ENCODE results near the gene COL18A1.

COL18A1 gene

DNA sequence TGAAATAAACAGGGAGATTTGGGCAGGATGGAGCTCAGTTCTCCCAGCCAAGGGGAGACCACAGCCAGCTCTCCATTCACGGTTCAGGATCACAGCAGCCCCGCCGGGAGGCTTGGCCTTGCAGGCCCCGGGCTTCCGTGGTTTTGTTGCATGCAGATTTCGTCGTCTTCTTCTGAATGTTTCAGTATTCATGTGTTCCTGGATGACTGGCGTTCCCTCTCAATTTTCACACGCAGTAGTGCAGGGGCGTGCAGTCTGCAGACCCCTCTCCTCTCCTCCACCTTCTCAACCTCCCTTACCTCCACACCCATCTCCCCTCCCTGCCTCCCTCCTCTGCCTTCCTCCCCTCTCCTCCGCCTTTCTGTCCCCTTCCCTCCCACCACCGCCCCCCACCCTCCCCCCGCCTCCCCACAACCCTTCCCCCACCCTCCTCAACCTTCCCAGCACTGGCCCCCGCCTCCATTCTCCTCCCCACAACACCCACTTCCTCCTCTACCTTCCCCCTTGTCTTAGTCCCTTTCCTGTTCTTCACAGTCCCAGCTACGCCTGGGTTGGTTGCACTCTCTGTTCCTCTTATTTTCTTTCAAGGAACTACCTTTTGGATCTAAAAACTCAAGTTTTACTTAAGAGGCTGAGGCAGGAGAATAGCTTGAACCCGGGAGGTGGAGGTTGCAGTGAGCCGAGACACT, 145.7 kb downstream of the COL18A1 start:
- DNase-seq (ENCODE audit: extremely low spot score): peak; percentile 73
- ChIA-PET CTCF (interaction anchor here (1.2 to 2.0 kb wide), 2 partner anchors 45 to 47 kb away, joined by 4 to 9 read pairs; no protein-coding TSS in a partner anchor), POLR2A (no interaction called here)
- TF ChIP-seq, protein P1, sequence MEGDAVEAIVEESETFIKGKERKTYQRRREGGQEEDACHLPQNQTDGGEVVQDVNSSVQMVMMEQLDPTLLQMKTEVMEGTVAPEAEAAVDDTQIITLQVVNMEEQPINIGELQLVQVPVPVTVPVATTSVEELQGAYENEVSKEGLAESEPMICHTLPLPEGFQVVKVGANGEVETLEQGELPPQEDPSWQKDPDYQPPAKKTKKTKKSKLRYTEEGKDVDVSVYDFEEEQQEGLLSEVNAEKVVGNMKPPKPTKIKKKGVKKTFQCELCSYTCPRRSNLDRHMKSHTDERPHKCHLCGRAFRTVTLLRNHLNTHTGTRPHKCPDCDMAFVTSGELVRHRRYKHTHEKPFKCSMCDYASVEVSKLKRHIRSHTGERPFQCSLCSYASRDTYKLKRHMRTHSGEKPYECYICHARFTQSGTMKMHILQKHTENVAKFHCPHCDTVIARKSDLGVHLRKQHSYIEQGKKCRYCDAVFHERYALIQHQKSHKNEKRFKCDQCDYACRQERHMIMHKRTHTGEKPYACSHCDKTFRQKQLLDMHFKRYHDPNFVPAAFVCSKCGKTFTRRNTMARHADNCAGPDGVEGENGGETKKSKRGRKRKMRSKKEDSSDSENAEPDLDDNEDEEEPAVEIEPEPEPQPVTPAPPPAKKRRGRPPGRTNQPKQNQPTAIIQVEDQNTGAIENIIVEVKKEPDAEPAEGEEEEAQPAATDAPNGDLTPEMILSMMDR (IDR thresholded peaks at IDR 0.05; ENCODE audit: control extremely low read depth, extremely low read depth, low read depth, missing control alignments): no peak

DNA sequence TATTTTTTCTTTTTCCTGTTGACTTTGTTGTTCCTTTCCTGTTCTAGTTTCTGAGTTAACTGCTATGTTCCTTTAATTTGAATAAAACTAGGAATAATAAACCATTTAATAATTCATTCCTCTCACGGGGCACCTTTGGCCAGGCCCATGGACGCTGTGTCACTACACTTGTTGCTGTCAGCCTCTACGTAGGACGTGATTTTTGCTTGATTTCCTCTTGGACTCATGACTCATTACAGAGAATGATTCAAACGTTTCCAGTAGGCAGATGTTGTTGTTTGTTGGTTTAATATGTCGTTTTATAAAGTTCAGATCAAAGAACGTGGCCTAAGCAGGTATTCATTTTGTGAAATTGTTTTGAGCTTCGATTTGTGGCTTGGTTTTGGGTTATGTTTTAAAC, 146.4 kb downstream of the COL18A1 start:
- POLR2A ChIA-PET: no interaction called here
- TF ChIP-seq, protein P1 (IDR thresholded peaks at IDR 0.05; ENCODE audit: control extremely low read depth, extremely low read depth, low read depth, missing control alignments): no peak
- DNase-seq (ENCODE audit: extremely low spot score): no peak
- CTCF ChIA-PET: interaction anchor here (1.2 to 2.0 kb wide), 2 partner anchors 44 to 46 kb away, joined by 4 to 9 read pairs; no protein-coding TSS in a partner anchor

DNA sequence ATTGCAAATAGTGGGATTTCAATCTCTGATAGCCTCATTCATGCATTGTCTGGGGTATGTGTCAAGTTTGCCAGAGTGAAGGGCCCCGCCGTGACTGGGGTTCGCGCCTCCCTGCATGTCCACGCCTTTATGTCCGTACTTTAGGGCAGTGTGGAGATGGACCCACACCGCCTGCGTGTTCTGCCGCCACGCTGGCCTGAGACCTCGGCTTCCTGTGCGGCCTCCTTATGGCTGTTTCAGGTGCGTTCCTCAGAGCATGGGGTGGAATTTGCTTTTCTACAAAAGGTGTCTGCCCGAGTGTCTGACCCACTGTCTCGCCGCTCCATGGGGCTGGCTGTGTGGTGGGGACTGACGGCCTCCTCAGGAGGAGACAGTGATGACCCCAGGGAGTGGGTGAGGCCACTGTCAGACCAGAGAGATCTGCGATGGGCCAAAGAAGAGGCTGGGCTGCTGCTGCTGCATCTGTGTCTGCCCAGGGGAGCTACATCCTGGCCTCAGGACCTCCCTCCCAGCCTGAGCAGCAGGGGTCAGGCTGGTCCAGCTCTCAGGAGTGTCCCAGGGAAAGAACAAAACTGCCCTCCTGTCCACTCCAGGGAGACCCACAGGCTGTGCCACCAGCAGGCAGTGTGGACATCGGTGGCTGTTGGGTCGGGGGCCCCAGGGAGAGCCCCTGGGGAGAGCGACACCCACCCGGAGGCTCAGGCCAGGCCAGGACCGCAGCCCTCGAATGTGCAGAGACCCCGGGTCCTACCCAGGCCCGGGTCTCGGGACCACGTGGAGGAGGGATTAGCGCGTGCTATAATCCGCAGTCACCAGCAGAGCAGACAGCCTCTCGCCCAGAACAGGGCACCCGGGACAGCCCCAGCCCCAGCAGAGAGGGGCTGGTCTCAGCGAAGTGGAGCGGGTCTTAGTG, 147.1 kb downstream of the COL18A1 start:
- no peak for DNase-seq (ENCODE audit: extremely low spot score)
- POLR2A ChIA-PET: interaction anchor here (0.6 kb wide), 1 partner anchor 283 kb away, joined by 3 read pairs; no protein-coding TSS in a partner anchor
- TF ChIP-seq, protein P1 (IDR thresholded peaks at IDR 0.05; ENCODE audit: control extremely low read depth, extremely low read depth, low read depth, missing control alignments): no peak
- CTCF ChIA-PET: interaction anchor here (1.2 to 2.0 kb wide), 2 partner anchors 44 to 45 kb away, joined by 4 to 9 read pairs; no protein-coding TSS in a partner anchor

DNA sequence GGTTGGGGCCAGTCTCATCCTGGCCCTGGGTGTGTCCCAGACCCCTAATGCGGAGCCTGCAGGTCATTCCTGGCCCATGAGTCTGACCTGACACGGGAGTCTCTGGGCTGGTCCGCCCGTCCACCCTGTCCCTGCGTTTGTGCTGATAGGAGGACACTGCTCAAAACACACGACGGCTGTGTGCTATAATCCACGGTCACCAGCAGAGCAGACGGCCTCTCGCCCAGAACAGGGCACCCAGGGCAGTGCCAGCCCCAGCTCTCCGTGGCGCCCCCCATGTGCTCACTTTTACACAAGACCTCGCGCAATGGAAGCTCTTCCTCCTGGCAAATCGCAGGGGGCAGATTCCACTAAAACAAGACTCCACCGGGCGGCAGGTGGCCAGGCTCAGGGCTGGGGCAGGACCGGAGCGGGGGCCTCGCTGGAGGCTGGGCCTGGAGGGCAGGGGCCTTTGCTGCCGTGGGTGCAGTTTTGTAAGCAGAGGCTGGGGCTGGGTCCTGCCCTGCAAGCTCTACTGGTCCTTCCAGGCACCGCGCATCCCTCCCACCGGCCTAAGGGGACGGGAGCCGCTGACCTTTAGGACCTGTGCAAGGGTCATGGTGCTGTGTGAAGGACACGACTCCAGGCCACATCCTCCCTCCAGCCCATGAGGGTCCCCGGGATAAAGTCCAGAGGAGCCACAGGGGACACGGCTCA, 147.9 kb downstream of the COL18A1 start:
- CTCF ChIA-PET: no interaction called here
- DNase-seq (ENCODE audit: extremely low spot score): no peak
- TF ChIP-seq, protein P1 (IDR thresholded peaks at IDR 0.05; ENCODE audit: control extremely low read depth, extremely low read depth, low read depth, missing control alignments): no peak
- POLR2A ChIA-PET: interaction anchor here (0.6 kb wide), 1 partner anchor 282 kb away, joined by 3 read pairs; no protein-coding TSS in a partner anchor

DNA sequence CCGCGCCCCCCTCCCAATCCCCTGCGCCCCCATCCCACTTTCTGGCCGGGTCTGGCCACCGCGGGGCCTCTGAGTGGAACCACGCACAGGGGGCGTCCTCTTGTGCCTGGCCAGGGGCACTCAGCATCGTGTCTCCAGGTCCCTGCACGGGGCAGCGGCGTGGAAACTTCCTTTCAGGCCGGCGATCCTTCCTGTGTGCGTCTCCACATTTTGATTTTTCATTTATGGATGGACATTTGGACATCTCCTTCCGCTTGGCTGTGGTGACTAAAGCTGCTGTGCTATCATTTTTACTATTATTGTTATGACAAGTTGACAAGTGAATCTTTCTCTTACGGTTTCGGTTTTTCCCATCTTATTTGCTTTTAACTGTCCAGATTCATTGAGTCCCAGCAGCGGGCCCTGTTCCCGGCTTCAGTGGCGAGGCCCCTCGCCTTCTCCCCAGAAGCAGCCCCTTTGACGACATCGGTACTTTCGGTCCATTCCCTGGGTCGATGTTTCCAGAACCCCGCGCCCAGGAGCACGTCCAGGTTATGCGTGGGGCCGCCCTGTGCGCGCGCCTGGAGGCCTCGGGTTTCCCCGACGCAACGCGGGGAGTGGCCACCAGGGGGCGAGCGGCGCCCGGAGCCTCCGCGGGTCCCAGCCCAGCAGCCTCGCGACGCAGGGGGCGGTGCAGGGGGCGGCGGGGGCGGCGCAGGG, 149.7 kb downstream of the COL18A1 start:
- POLR2A ChIA-PET: no interaction called here

More for the DNA sequence above, 149.7 kb downstream of the COL18A1 start:
- DNase-seq (ENCODE audit: extremely low spot score): peak; percentile 88
- CTCF ChIA-PET: interaction anchor here (1.0 kb wide), 1 partner anchor 30 kb away, joined by 5 read pairs; no protein-coding TSS in a partner anchor
- TF ChIP-seq, protein P1 (IDR thresholded peaks at IDR 0.05; ENCODE audit: control extremely low read depth, extremely low read depth, low read depth, missing control alignments): peak; percentile 84

Data from GM10248 (cell line).